HepG2 (cell line): ENCODE results near the gene PPME1. TPM values are rescaled to one million over a fixed set of nuclear protein-coding genes. Genes with fewer than 3 reads are reported as not detected.

Source experiments
- ATAC-seq: fragments of 200-7000 bp; cut with Tn5 transposase; 3 replicates; pipeline ENCODE4 v1.9.1; 2020; ENCODE audit warnings: mild to moderate bottlenecking, moderate library complexity
- BruUV-seq: library from RNA; stranded (reverse); fragments of 400-500 nt; replicated peaks from 2 replicates; lab custom pipeline; 2021; lab: Mats Ljungman, UMichigan
- CTCF ChIA-PET: fragments of 300-600 bp; formaldehyde crosslinking; extraction: SDS; loops from one replicate; lab custom pipeline; 2021; ENCODE audit warnings: low total read pairs, inconsistent platforms, low intra/inter-chr PET ratio; lab: Yijun Ruan, JAX
- POLR2A ChIA-PET: fragments of 350-600 bp; sonication (Branson Sonifier 250); formaldehyde crosslinking; loops from one replicate; lab custom pipeline; 2020; ENCODE audit warnings: antibody characterized with exemption, inconsistent platforms; lab: Yijun Ruan, JAX
- DNase-seq: peaks from one replicate; pipeline ENCODE4 v3.0.0-alpha.2; 2015; ENCODE audit warnings: low spot score
- FAIRE-seq: peaks from 3 replicates; lab custom pipeline; 2011; peaks lifted over from hg19 to GRCh38; lab: Jason Lieb, UNC
- H2AFZ ChIP-seq: one replicate; pipeline ENCODE4 v1.6.1; 2011; ENCODE audit warnings: low read length, inconsistent platforms
- H3K27ac ChIP-seq: fragments of 300-600 bp; 3 replicates; pipeline ENCODE4 v1.8.0; 2011; ENCODE audit warnings: mixed run types, mild to moderate bottlenecking, mixed read lengths, low read length, inconsistent platforms; ENCODE audit not compliant: insufficient read depth; ENCODE audit errors: extremely low read length
- H3K27me3 ChIP-seq, 2 experiments: fragments of 200-600 bp in 1 of 2; 2 replicates in 1 of 2; 3 replicates in 1 of 2; pipeline versions ENCODE4 v1.6.0 to v1.8.0; 2011; ENCODE audit warnings: low read length in 2 of 2, mild to moderate bottlenecking in 2 of 2, moderate library complexity in 2 of 2, inconsistent platforms in 1 of 2; ENCODE audit not compliant: insufficient read depth in 2 of 2, control insufficient read depth in 1 of 2
- H3K36me3 ChIP-seq, 2 experiments: fragments of 200-600 bp in 1 of 2; replicated peaks in 1 of 2; 2 replicates in 1 of 2; 3 replicates in 1 of 2; pipeline versions ENCODE4 v1.5.1 to v1.8.0; 2011; ENCODE audit warnings: low read length in 2 of 2, inconsistent platforms in 1 of 2; ENCODE audit not compliant: insufficient read depth in 2 of 2, control insufficient read depth in 1 of 2
- H3K4me1 ChIP-seq: 2 replicates; pipeline ENCODE4 v1.5.1; 2012; ENCODE audit warnings: low read length, inconsistent platforms; ENCODE audit not compliant: insufficient read depth
- H3K4me2 ChIP-seq: 2 replicates; pipeline ENCODE4 v1.6.0; 2011; ENCODE audit warnings: low read depth, low read length, inconsistent platforms
- H3K4me3 ChIP-seq, 3 experiments: fragments of 200-600 bp in 1 of 3; sonication (generic), shearing (Covaris generic) in 1 of 3; replicated peaks in 1 of 3; 2 replicates each; pipeline ENCODE4 v1.5.1; 2011 to 2016; ENCODE audit warnings: low read length in 3 of 3, inconsistent platforms in 2 of 3, low read depth in 2 of 3, mild to moderate bottlenecking in 2 of 3, control low read depth in 1 of 3, mixed read lengths in 1 of 3; ENCODE audit not compliant: insufficient read depth in 1 of 3
- H3K79me2 ChIP-seq: one replicate; pipeline ENCODE4 v1.6.1; 2011; ENCODE audit warnings: low read length, inconsistent platforms; ENCODE audit not compliant: insufficient read depth
- H3K9ac ChIP-seq: 2 replicates; pipeline ENCODE4 v1.6.0; 2011; ENCODE audit warnings: mild to moderate bottlenecking, low read depth, low read length, inconsistent platforms; ENCODE audit not compliant: insufficient read depth
- H3K9me3 ChIP-seq: 2 replicates; pipeline ENCODE4 v1.5.1; 2012; ENCODE audit warnings: mild to moderate bottlenecking, low read length
- H4K20me1 ChIP-seq: 2 replicates; pipeline ENCODE4 v1.6.0; 2011; ENCODE audit warnings: inconsistent platforms, mild to moderate bottlenecking, low read length, moderate library complexity; ENCODE audit not compliant: insufficient read depth
- BRF2 ChIP-seq: sonication (generic); formaldehyde crosslinking; IDR thresholded peaks from 2 replicates; pipeline ENCODE4 v1.8.1; 2022; ENCODE audit warnings: mild to moderate bottlenecking, missing genetic modification reagents
- CEBPB ChIP-seq: IDR thresholded peaks from 2 replicates; pipeline ENCODE4 v1.6.1; 2011; ENCODE audit warnings: low read depth, low read length, improper control_type of control experiment, borderline replicate concordance
- MYC ChIP-seq: sonication (generic); formaldehyde crosslinking; IDR thresholded peaks from 2 replicates; pipeline ENCODE4 v1.9.0; 2021; ENCODE audit warnings: missing genetic modification reagents, borderline replicate concordance
- NR3C1 ChIP-seq: sonication (generic); formaldehyde crosslinking; IDR thresholded peaks from 2 replicates; pipeline ENCODE4 v1.4.0; 2020; ENCODE audit warnings: missing genetic modification reagents
- PCBP1 ChIP-seq: fragments of 200-400 bp; formaldehyde crosslinking; IDR thresholded peaks from 2 replicates; pipeline ENCODE4 v1.6.1; 2017; ENCODE audit warnings: mild to moderate bottlenecking, low read depth, low read length, borderline replicate concordance
- POGK ChIP-seq: sonication (generic); formaldehyde crosslinking; conservative IDR thresholded peaks from 2 replicates; pipeline ENCODE4 v1.8.0; 2022; ENCODE audit warnings: mild to moderate bottlenecking, moderate library complexity, missing genetic modification reagents
- PRDM10 ChIP-seq: sonication (generic); formaldehyde crosslinking; IDR thresholded peaks from 2 replicates; pipeline ENCODE4 v1.4.0; 2020; ENCODE audit warnings: low read depth, missing genetic modification reagents
- SUZ12 ChIP-seq: fragments of 150-350 bp; IDR thresholded peaks from 2 replicates; pipeline ENCODE4 v1.6.1; 2014; ENCODE audit warnings: low read depth, low read length
- TP53 ChIP-seq: sonication (generic); formaldehyde crosslinking; conservative IDR thresholded peaks from 2 replicates; pipeline ENCODE4 v1.4.0; 2020; ENCODE audit warnings: missing genetic modification reagents
- ZFP90 ChIP-seq: sonication (generic); formaldehyde crosslinking; IDR thresholded peaks from 2 replicates; pipeline ENCODE4 v1.8.0; 2022; ENCODE audit warnings: missing genetic modification reagents, mild to moderate bottlenecking, inconsistent platforms, borderline replicate concordance
- ZFY ChIP-seq: sonication (generic); formaldehyde crosslinking; IDR thresholded peaks from 2 replicates; pipeline ENCODE4 v1.4.0; 2020; ENCODE audit warnings: missing genetic modification reagents
- WGBS: methylation state at CpG from one replicate; pipeline ENCODE4 v1.1.6; 2017; ENCODE audit warnings: low lambda C conversion rate; 5-methylcytosine and 5-hydroxymethylcytosine counted together
- in situ Hi-C: cut with HindIII; loops from 2 replicates; pipeline ENCODE4 v1.10.0; 2017; ENCODE audit warnings: low pct_unique_long_range_greater_than_20kb; ENCODE audit not compliant: extremely low pct_ligation_motif_present
- intact Hi-C: fragments of 100-400 bp; cut with micrococcal nuclease; formaldehyde crosslinking; loops from one replicate; pipeline ENCODE4 v1.10.0; 2022; ENCODE audit not compliant: unreplicated experiment
- polyA plus RNA-seq, 8 experiments: library from polyadenylated mRNA; depleted of rRNA in 3 of 8; stranded (reverse) in 7 of 8; unstranded in 1 of 8; fragments of >200 nt; fragmentation: Illumina TruSeq in 4 of 8; extraction: Trizol in 4 of 8; gene quantifications; 2 replicates each; pipeline versions ENCODE4 v1.2.1 to v1.2.3, GENCODE V29; 2011 to 2016; ENCODE audit warnings: low read depth in 4 of 8, missing spikeins in 1 of 8, mixed read lengths in 1 of 8; ENCODE audit not compliant: insufficient read depth in 1 of 8
- total RNA-seq, 5 experiments: library from RNA; depleted of rRNA; stranded (reverse); fragments of >200 nt; fragmentation: Illumina TruSeq; extraction: Trizol; gene quantifications; 2 replicates each; pipeline ENCODE4 v1.2.3, GENCODE V29; 2016; ENCODE audit warnings: low read depth in 1 of 5

PPME1 gene
- total and polyA plus RNA-seq, 2 of the 13 experiments (the other 11 are each of a cell fraction or from before 2014, with no cell fraction given): 31.3 to 56.0 TPM

- H3K4me3 ChIP-seq: no peak overlapping the region
- no peak for FAIRE-seq
- ChIA-PET POLR2A (no interaction called here), CTCF (no interaction called here)
- peaks cover 11% of the 10 kb centered on the region; the same call in 1 of the 2 replicates for H3K4me1 ChIP-seq
- intact Hi-C loops: no loop called here
- no peak; the same call in 2 of the 3 replicates for ATAC-seq
- WGBS: 23% methylated on average over 10 of the region's 11 CpGs
- no peaks in the 10 kb centered on the region for H3K79me2 ChIP-seq
- H3K36me3 ChIP-seq: no peaks in the 10 kb centered on the region
- H3K9ac ChIP-seq: no peak overlapping the region
- peaks cover 0 to 18% of the 10 kb centered on the region in 2 experiments; a peak in 2 of 5 replicates for H3K27me3 ChIP-seq
- DNase-seq: no peak
- BruUV-seq: no TSS peak
- in situ Hi-C loops: loop anchor here (10.0 kb wide), 1 partner anchor 56 kb away; no protein-coding TSS in a partner anchor
- no peak overlapping the region for H3K27ac ChIP-seq
- H3K4me2 ChIP-seq: no peak overlapping the region
- TF ChIP-seq CEBPB (peak; percentile 80), ZFY (CRISPR knock-in tag) (no peak), ZFP90 (peak; percentile 96; the same call in 1 of the 2 replicates)
- TF ChIP-seq, all 625 proteins: peak for 2
- Histone ChIP-seq H2AFZ (no peak overlapping the region), H3K9me3 (no peaks in the 10 kb centered on the region), H4K20me1 (no peaks in the 10 kb centered on the region)
Observed at GRCh38 chr11:74269161-74269811, 98.2 kb downstream of the PPME1 start.

- BruUV-seq: no TSS peak
- FAIRE-seq (no peak), ATAC-seq (no peak), DNase-seq (no peak)
- Histone ChIP-seq H3K4me3 (no peak overlapping the region), H3K36me3 (no peaks in the 10 kb centered on the region), H3K4me1 (peaks cover 11% of the 10 kb centered on the region; the same call in 1 of the 2 replicates), H3K79me2 (no peaks in the 10 kb centered on the region), H3K27ac (no peak overlapping the region), H2AFZ (no peak overlapping the region), H4K20me1 (no peaks in the 10 kb centered on the region), H3K9ac (no peak overlapping the region), H3K9me3 (no peaks in the 10 kb centered on the region), H3K27me3 (peaks cover 0 to 18% of the 10 kb centered on the region in 2 experiments; a peak in 2 of 5 replicates), H3K4me2 (no peak overlapping the region)
- in situ Hi-C loops: no loop called here
- ChIA-PET POLR2A (no interaction called here), CTCF (no interaction called here)
- 24% methylated on average over 4 of the region's 4 CpGs for WGBS
- intact Hi-C loops: no loop called here
- TF ChIP-seq PRDM10 (no peak), MYC (CRISPR knock-in tag) (no peak), SUZ12 (no peak), NR3C1 (no peak), TP53 (no peak), BRF2 (CRISPR knock-in tag) (no peak), POGK (CRISPR knock-in tag) (no peak), PCBP1 (no peak)
Observed at GRCh38 chr11:74272276-74272675, 101.2 kb downstream of the PPME1 start.
